ENCODE results near the gene NBPF15.
"Not testable (repeated sequence)": the region's sequence is repeated elsewhere in the genome, so short reads cannot be mapped to it uniquely, and the experiment has no call there.

The NBPF15 gene

DNA sequence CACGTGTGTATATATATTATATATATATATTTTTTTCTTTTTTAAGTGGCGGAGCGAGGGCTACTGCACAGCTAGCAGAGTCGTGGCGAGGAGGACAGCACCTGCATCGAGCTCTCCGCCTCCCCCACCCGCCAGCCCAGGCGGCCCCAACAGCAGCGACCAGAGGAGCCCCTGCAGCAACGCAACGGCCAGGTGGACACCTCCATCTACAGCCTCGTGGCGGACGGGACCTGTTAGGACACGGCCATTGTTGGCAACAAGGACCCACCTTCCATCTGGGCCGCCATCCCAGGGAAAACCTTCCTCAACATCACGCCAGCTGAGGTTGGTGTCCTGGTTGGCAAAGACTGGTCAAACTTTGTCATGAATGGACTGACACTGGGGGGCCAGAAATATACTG lies 19.1 kb downstream of the NBPF15 start:
- not testable (repeated sequence) for DNase-seq (ENCODE audit: low read depth, low spot score); H3K4me1 ChIP-seq (ENCODE audit: control insufficient read depth, insufficient read depth, low read length); H3K27ac ChIP-seq (ENCODE audit: low read length); H3K36me3 ChIP-seq (ENCODE audit: control insufficient read depth, insufficient read depth, low read length); H3K9me3 ChIP-seq (ENCODE audit: control insufficient read depth, insufficient read depth, low read length); H3K27me3 ChIP-seq (ENCODE audit: control insufficient read depth, insufficient read depth, low read length); H3K4me3 ChIP-seq (ENCODE audit: low read length)
- no CpG with 5 or more reads among the region's 18 CpGs for WGBS (ENCODE audit: insufficient coverage, insufficient read length)

GRCh38 chr1:144439737-144440136 lies 21.7 kb downstream of the NBPF15 start:
- H3K27ac ChIP-seq (ENCODE audit: low read length); H3K27me3 ChIP-seq (ENCODE audit: control insufficient read depth, insufficient read depth, low read length); H3K9me3 ChIP-seq (ENCODE audit: control insufficient read depth, insufficient read depth, low read length); H3K4me3 ChIP-seq (ENCODE audit: low read length); H3K4me1 ChIP-seq (ENCODE audit: control insufficient read depth, insufficient read depth, low read length); H3K36me3 ChIP-seq (ENCODE audit: control insufficient read depth, insufficient read depth, low read length); DNase-seq (ENCODE audit: low read depth, low spot score): not testable (repeated sequence)
- no CpG with 5 or more reads among the region's 7 CpGs for WGBS (ENCODE audit: insufficient coverage, insufficient read length)

- no CpG with 5 or more reads among the region's 46 CpGs for WGBS (ENCODE audit: insufficient coverage, insufficient read length)
- H3K27ac ChIP-seq (ENCODE audit: low read length); H3K27me3 ChIP-seq (ENCODE audit: control insufficient read depth, insufficient read depth, low read length); H3K36me3 ChIP-seq (ENCODE audit: control insufficient read depth, insufficient read depth, low read length); H3K9me3 ChIP-seq (ENCODE audit: control insufficient read depth, insufficient read depth, low read length); H3K4me1 ChIP-seq (ENCODE audit: control insufficient read depth, insufficient read depth, low read length): not testable (repeated sequence)
- DNase-seq (ENCODE audit: low read depth, low spot score), result peak; percentile 22
- peak overlapping the region; percentile 55; the same call in 1 of the 2 replicates for H3K4me3 ChIP-seq (ENCODE audit: low read length)
These were observed 42.4 kb downstream of the NBPF15 start for GRCh38 chr1:144418891-144419694.

DNA sequence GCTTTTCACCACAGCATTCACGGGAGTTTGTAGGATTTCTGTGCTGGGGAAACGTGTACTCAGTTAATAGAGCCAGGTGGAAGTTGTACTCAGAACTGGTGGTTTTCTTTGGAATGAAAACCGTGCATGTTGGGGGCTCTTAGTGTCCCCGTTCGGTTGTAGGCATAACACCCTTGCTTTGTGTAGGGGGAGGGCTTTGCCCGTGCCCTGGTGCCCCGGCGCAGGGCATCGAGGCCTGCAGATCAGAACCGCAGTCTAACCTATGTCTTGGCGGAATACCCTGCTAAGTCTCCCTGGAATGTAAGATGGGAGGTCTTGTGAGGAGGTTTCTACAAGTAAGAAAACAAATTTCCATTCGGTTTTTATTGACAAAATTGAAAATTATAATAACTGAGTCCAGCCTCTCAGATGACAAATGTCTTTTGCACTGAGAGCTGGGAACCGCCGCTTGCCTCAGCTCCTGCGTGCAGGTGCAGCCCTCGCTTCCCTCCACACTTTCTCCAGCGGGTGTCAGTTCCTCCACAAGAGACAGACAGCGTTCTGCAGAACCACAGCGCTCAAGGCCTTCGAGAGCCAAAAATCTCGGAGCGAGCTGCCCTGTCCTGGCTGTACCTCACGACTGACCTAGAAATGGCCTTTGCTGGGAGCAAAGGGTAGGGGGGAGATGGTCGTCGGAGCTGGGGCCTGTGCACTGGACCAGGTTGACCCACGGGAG lies 47.9 kb downstream of the NBPF15 start:
- not testable (repeated sequence) for H3K36me3 ChIP-seq (ENCODE audit: control insufficient read depth, insufficient read depth, low read length); H3K4me1 ChIP-seq (ENCODE audit: control insufficient read depth, insufficient read depth, low read length); H3K9me3 ChIP-seq (ENCODE audit: control insufficient read depth, insufficient read depth, low read length); DNase-seq (ENCODE audit: low read depth, low spot score); H3K27me3 ChIP-seq (ENCODE audit: control insufficient read depth, insufficient read depth, low read length); H3K27ac ChIP-seq (ENCODE audit: low read length)
- WGBS (ENCODE audit: insufficient coverage, insufficient read length), result no CpG with 5 or more reads among the region's 26 CpGs
- H3K4me3 ChIP-seq (ENCODE audit: low read length), result peak overlapping the region; percentile 37; the same call in 1 of the 2 replicates

DNA sequence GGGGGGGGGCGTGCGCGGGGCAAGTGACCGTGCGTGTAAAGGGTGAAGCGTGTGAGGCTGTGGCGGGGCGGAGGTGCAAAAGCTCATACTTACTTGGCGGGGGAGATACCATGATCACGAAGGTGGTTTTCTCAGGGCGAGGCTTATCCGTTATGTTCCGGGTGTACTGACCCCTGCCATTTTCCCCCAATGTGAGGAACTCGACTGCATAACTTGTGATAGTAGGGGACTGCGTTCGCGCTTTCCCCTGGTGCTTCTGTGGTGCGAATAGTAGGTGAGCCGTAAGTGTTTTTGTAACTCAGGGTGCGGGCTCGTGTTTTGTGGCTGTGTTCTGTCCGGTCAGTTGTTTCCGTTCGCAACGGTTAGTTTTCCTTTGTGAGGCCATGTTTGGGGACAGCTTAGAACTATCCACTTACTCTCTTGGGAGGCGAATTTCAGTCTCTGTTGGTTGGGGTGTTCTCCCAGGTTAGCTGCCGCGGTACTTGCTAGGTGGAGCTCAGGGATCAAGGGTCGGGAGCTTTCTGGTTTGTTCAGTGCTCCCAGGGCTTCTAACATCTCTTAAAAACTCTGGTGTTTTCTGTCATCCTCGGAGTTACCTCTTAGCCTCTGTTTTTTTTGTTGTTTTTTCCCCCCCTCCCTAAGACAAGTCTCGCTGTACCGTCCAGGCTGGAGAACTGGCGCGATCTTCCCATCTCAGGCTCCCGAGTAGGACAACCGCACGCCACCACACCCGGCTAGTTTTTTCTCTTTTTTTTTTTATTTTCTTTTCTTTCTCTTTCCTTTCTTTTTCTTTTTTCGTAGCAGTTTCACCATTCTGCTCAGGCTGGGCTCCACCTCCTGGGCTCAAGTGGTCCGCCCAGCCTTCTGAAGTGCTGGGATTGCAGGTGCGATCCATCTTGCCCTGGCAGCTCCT lies 48.7 kb downstream of the NBPF15 start:
- whole genome bisulfite sequencing (ENCODE audit: insufficient coverage, insufficient read length), result no CpG with 5 or more reads among the region's 41 CpGs
- H3K36me3 ChIP-seq (ENCODE audit: control insufficient read depth, insufficient read depth, low read length); H3K9me3 ChIP-seq (ENCODE audit: control insufficient read depth, insufficient read depth, low read length); H3K27me3 ChIP-seq (ENCODE audit: control insufficient read depth, insufficient read depth, low read length); H3K27ac ChIP-seq (ENCODE audit: low read length); H3K4me1 ChIP-seq (ENCODE audit: control insufficient read depth, insufficient read depth, low read length): not testable (repeated sequence)
- DNase-seq (ENCODE audit: low read depth, low spot score), result peak; percentile 25
- H3K4me3 ChIP-seq (ENCODE audit: low read length), result peak overlapping the region; percentile 37; the same call in 1 of the 2 replicates

- no CpG with 5 or more reads among the region's 23 CpGs for WGBS (ENCODE audit: insufficient coverage, insufficient read length)
- H3K4me1 ChIP-seq (ENCODE audit: control insufficient read depth, insufficient read depth, low read length); H3K27ac ChIP-seq (ENCODE audit: low read length); H3K4me3 ChIP-seq (ENCODE audit: low read length); H3K9me3 ChIP-seq (ENCODE audit: control insufficient read depth, insufficient read depth, low read length); H3K27me3 ChIP-seq (ENCODE audit: control insufficient read depth, insufficient read depth, low read length); H3K36me3 ChIP-seq (ENCODE audit: control insufficient read depth, insufficient read depth, low read length): not testable (repeated sequence)
- peak; percentile 20 for DNase-seq (ENCODE audit: low read depth, low spot score)
These were observed 49.4 kb downstream of the NBPF15 start for GRCh38 chr1:144412068-144412471.

DNA sequence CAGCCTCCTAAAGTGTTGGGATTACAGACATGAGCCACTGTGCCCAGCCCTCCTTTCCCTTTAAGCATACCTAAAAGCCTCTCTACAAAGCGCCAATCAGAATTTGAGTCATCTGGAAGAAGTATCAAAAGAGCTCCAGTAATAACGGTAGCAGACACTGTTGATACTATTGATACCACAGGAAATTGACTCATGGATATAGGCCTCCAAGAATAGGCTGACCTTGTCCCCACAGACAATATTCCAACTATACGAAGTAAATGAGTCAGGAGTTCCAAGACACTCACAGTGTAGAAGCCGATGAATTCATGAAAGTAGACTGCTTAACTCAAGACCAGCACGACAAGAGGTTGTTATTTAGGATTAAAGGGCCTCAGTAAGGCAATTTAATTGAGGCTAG lies 58.7 kb downstream of the NBPF15 start:
- H3K36me3 ChIP-seq (ENCODE audit: control insufficient read depth, insufficient read depth, low read length); H3K4me1 ChIP-seq (ENCODE audit: control insufficient read depth, insufficient read depth, low read length); H3K9me3 ChIP-seq (ENCODE audit: control insufficient read depth, insufficient read depth, low read length); DNase-seq (ENCODE audit: low read depth, low spot score); H3K4me3 ChIP-seq (ENCODE audit: low read length); H3K27ac ChIP-seq (ENCODE audit: low read length); H3K27me3 ChIP-seq (ENCODE audit: control insufficient read depth, insufficient read depth, low read length): not testable (repeated sequence)
- WGBS (ENCODE audit: insufficient coverage, insufficient read length), result no CpG with 5 or more reads among the region's 5 CpGs

GRCh38 chr1:144371651-144372050 lies 89.8 kb downstream of the NBPF15 start:
- H3K36me3 ChIP-seq (ENCODE audit: control insufficient read depth, insufficient read depth, low read length); H3K27me3 ChIP-seq (ENCODE audit: control insufficient read depth, insufficient read depth, low read length); H3K4me3 ChIP-seq (ENCODE audit: low read length); H3K9me3 ChIP-seq (ENCODE audit: control insufficient read depth, insufficient read depth, low read length); H3K27ac ChIP-seq (ENCODE audit: low read length); DNase-seq (ENCODE audit: low read depth, low spot score); H3K4me1 ChIP-seq (ENCODE audit: control insufficient read depth, insufficient read depth, low read length): not testable (repeated sequence)
- WGBS (ENCODE audit: insufficient coverage, insufficient read length), result no CpG with 5 or more reads among the region's 3 CpGs
